ENCODE measurements around the gene MICALL2.

DNA sequence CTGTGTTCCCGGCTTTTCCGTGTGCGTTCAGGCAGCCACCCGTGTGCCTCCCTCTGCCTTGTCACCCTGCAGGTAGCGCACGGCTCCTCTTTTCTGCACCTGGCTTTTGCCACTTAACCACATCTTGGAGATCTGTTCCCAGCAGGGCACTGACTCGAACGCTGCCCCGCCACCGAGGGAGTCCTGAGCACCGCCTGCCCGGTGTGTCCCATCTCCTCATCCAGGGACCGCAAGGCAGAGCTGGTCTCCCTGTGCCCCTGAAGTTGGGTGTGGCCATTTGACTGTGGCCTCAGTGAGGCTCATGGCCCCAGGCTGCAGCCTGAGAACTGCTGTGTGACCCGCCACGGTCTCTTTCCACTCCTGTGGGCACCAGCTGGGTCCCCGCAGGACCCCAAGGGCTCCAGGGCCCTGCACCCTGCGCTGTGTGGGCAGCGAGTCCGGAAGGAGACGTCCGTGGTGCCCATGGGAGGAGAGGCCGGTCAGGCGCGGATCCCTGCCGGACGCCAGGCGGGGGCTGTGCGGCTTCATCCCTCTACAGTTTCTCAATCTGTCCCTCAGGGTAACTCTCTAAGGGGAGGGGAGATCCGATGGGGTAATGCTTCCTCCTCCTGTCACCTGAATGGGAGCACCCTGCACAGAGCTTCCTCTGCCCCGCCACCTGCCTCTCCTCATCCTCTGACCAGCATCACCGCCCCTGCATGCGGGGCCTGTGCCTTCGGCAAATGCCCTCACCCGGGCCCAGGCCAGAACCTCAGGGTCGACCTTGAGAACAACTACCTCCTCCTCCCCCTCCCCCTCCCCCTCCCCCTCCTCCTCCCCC, 46.7 kb upstream of the MICALL2 start:
- no peak for TF ChIP-seq EP300 (IDR thresholded peaks at IDR 0.05; ENCODE audit: low read depth)
- TF ChIP-seq, protein P1, sequence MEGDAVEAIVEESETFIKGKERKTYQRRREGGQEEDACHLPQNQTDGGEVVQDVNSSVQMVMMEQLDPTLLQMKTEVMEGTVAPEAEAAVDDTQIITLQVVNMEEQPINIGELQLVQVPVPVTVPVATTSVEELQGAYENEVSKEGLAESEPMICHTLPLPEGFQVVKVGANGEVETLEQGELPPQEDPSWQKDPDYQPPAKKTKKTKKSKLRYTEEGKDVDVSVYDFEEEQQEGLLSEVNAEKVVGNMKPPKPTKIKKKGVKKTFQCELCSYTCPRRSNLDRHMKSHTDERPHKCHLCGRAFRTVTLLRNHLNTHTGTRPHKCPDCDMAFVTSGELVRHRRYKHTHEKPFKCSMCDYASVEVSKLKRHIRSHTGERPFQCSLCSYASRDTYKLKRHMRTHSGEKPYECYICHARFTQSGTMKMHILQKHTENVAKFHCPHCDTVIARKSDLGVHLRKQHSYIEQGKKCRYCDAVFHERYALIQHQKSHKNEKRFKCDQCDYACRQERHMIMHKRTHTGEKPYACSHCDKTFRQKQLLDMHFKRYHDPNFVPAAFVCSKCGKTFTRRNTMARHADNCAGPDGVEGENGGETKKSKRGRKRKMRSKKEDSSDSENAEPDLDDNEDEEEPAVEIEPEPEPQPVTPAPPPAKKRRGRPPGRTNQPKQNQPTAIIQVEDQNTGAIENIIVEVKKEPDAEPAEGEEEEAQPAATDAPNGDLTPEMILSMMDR (IDR thresholded peaks at IDR 0.05): no peak
- no peak for TF ChIP-seq POLR2A (IDR thresholded peaks at IDR 0.05)
- no peak for TF ChIP-seq POLR2AphosphoS5 (IDR thresholded peaks at IDR 0.05)
